NOMO-1 treated with DMSO at 0.1 percent for 48 hours (cell line): ENCODE results near the gene SRY.
"Not testable (repeated sequence)": the region's sequence is repeated elsewhere in the genome, so short reads cannot be mapped to it uniquely, and the experiment has no call there.

ENCODE experiments used
- DNase-seq: peaks from one replicate; lab custom pipeline; 2025; ENCODE audit not compliant: unreplicated experiment; lab: John Stamatoyannopoulos, UW

The SRY gene

DNA sequence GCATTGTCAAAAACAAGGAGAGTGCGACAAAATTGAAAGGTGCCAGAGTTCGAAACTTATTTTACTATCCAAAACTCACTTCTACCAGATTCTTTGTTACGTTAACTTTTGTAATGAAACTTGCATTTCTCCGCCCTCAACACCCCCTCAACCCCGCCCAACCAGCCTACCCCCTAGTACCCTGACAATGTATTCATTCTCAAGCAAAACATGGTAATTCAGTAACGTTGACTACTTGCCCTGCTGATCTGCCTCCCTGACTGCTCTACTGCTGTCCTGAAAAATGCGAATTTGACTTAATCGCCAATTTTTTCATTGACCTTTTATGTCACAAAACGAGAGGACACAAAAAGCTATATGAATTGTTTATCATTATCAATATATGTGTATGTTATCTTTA, at the start of gene SRY:
TSS of gene SRY (minus strand) at position 83 of the 400 bp plus-strand sequence. CDS start at position 4, 79 bp downstream.
- no peak for DNase-seq

GRCh38 chrY:2837078-2837477, 49.6 kb upstream of the SRY start:
- no peak for DNase-seq

GRCh38 chrY:2835230-2835629, 47.7 kb upstream of the SRY start:
- no peak for DNase-seq

- no peak for DNase-seq
Measured at GRCh38 chrY:2828497-2828896, 41.0 kb upstream of the SRY start.

GRCh38 chrY:2824471-2824870, 37.0 kb upstream of the SRY start:
- no peak for DNase-seq

GRCh38 chrY:2817146-2817896, 29.8 kb upstream of the SRY start:
- not testable (repeated sequence) for DNase-seq

DNA sequence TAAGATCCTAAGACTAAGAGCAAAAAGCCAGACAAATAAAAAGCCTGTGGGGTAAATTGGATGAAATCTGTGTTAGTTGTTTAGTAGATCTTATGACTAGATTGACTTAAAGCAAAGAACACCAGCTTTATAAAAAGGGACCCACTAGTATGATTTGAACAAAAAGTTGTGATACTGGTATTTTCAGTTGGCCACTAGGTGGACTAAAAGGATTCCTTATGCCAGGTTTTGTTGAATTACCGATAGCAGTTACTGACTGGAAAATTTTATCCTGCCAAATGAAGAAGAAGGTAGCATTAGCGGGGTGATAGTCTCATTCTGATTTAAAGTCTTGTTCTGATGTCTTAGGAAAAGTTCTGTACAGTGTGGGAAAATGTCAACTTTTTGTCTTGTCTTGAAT, 12.8 kb upstream of the SRY start:
- no peak for DNase-seq

- no peak for DNase-seq
Measured at GRCh38 chrY:2797991-2798390, 10.5 kb upstream of the SRY start.

DNA sequence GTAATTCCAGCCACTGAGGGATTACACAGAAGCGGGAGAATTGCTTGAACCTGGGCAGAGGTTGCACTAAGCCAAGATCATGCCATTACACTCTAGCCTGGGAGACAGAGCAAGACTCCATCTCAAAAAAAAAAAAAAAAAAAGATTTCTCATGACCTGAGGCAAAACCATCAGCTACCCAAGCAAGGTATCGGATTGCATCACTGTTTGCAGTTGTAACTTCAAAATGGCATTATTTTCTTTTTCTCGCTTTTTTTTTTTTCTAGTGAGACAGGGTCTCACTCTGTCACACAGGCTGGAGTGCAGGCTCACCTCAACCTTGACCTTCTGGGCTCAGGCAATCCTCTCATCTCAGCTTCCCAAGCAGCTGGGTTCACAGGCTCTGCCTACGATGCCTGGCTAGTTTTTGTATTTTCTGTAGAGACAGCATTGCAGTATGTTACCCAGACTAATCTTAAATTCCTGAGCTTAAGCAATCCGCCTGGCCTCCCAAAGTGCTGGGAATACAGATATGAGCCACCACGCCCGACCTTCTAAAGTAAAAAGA, 9.6 kb upstream of the SRY start:
- no peak for DNase-seq

GRCh38 chrY:2789756-2790155, 2.3 kb upstream of the SRY start:
- no peak for DNase-seq

GRCh38 chrY:2786876-2787512, 488 bp downstream of the SRY start:
- no peak for DNase-seq
